CD14-positive monocyte (primary cell): Measurements from ENCODE around the gene HSPB8. TPM values are rescaled to one million over a fixed set of nuclear protein-coding genes. Genes with fewer than 3 reads are reported as not detected.

ENCODE experiments used
- DNase-seq, 3 donors: peaks; one replicate each; pipeline ENCODE4 v3.0.0-alpha.2; 2011 to 2022
- H2AFZ ChIP-seq: 2 replicates; pipeline ENCODE4 v1.6.0; 2012; ENCODE audit warnings: mild to moderate bottlenecking, low read depth, low read length, inconsistent platforms; ENCODE audit not compliant: insufficient read depth, poor library complexity, severe bottlenecking
- H3K27ac ChIP-seq, 2 donors: 1 replicate in 1 of 2; 2 replicates in 1 of 2; pipeline ENCODE4 v1.5.1; 2012 to 2013; ENCODE audit warnings: low read length in 2 of 2, control low read depth in 1 of 2, inconsistent platforms in 1 of 2, low read depth in 1 of 2, mild to moderate bottlenecking in 1 of 2
- H3K27me3 ChIP-seq, 2 donors: one replicate each; pipeline versions ENCODE4 v1.6.0 to v1.6.1; 2011 to 2013; ENCODE audit warnings: low read length in 2 of 2; ENCODE audit not compliant: control insufficient read depth in 2 of 2, insufficient read depth in 2 of 2
- H3K36me3 ChIP-seq, 2 donors: replicated peaks in 1 of 2; 1 replicate in 1 of 2; 2 replicates in 1 of 2; pipeline versions ENCODE4 v1.5.1 to v1.6.1; 2012 to 2013; ENCODE audit warnings: low read length in 2 of 2, control low read depth in 1 of 2, inconsistent platforms in 1 of 2, mild to moderate bottlenecking in 1 of 2; ENCODE audit not compliant: insufficient read depth in 2 of 2, control insufficient read depth in 1 of 2
- H3K4me1 ChIP-seq, 2 donors: 1 replicate in 1 of 2; 2 replicates in 1 of 2; pipeline versions ENCODE4 v1.5.1 to v1.6.1; 2012 to 2013; ENCODE audit warnings: low read length in 2 of 2, control low read depth in 1 of 2, inconsistent platforms in 1 of 2, mild to moderate bottlenecking in 1 of 2, moderate library complexity in 1 of 2; ENCODE audit not compliant: insufficient read depth in 2 of 2, control insufficient read depth in 1 of 2
- H3K4me2 ChIP-seq: replicated peaks from 2 replicates; pipeline ENCODE3; 2012; ENCODE audit warnings: low read length, moderate library complexity, mild to moderate bottlenecking; ENCODE audit not compliant: poor library complexity, severe bottlenecking; ENCODE audit errors: extremely low read depth
- H3K4me3 ChIP-seq, 3 experiments: fragments of 200-600 bp in 1 of 3; sonication (generic) in 1 of 3; replicated peaks in 1 of 3; 1 replicate in 2 of 3; 2 replicates in 1 of 3; pipeline ENCODE4 v1.5.1; 2011 to 2013; ENCODE audit warnings: low read length in 3 of 3, mild to moderate bottlenecking in 3 of 3, control low read depth in 2 of 3, low read depth in 2 of 3, inconsistent platforms in 1 of 3, moderate library complexity in 1 of 3
- H3K79me2 ChIP-seq: 2 replicates; pipeline ENCODE4 v1.6.0; 2012; ENCODE audit warnings: mild to moderate bottlenecking, control low read depth, inconsistent platforms, low read length, moderate library complexity; ENCODE audit not compliant: insufficient read depth
- H3K9ac ChIP-seq: 2 replicates; pipeline ENCODE4 v1.6.0; 2017; ENCODE audit warnings: low read length, mild to moderate bottlenecking; ENCODE audit not compliant: insufficient read depth, poor library complexity, severe bottlenecking
- H3K9me3 ChIP-seq, 2 donors: replicated peaks in 1 of 2; 1 replicate in 1 of 2; 2 replicates in 1 of 2; pipeline versions ENCODE4 v1.5.1 to v1.6.1; 2012 to 2013; ENCODE audit warnings: low read length in 2 of 2, control low read depth in 1 of 2; ENCODE audit not compliant: control insufficient read depth in 1 of 2, insufficient read depth in 1 of 2
- H4K20me1 ChIP-seq: 2 replicates; pipeline ENCODE4 v1.6.0; 2012; ENCODE audit warnings: mild to moderate bottlenecking, low read length, control low read depth, moderate library complexity; ENCODE audit not compliant: insufficient read depth
- H3K27ac Mint-ChIP-seq, 7 donors: one replicate each; pipeline ENCODE4 v1.8.0; 2020; ENCODE audit warnings: mild to moderate bottlenecking in 7 of 7, mixed read lengths in 7 of 7, moderate library complexity in 6 of 7, inconsistent platforms in 2 of 7
- H3K27me3 Mint-ChIP-seq, 3 donors: one replicate each; pipeline ENCODE4 v1.8.0; 2021 to 2022; ENCODE audit warnings: low read depth in 3 of 3, mild to moderate bottlenecking in 3 of 3, mixed read lengths in 3 of 3, moderate library complexity in 3 of 3, inconsistent platforms in 1 of 3
- H3K36me3 Mint-ChIP-seq, 2 donors: one replicate each; pipeline ENCODE4 v1.8.0; 2020; ENCODE audit warnings: mixed read lengths in 2 of 2, inconsistent platforms in 1 of 2, mild to moderate bottlenecking in 1 of 2
- H3K4me1 Mint-ChIP-seq: one replicate; pipeline ENCODE4 v1.8.0; 2020; ENCODE audit warnings: mild to moderate bottlenecking, mixed read lengths
- H3K4me3 Mint-ChIP-seq, 2 donors: one replicate each; pipeline ENCODE4 v1.8.0; 2020; ENCODE audit warnings: mild to moderate bottlenecking in 2 of 2, mixed read lengths in 2 of 2, moderate library complexity in 1 of 2
- H3K9me3 Mint-ChIP-seq, 7 donors: one replicate each; pipeline ENCODE4 v1.8.0; 2020 to 2022; ENCODE audit warnings: mixed read lengths in 7 of 7, mild to moderate bottlenecking in 6 of 7, moderate library complexity in 6 of 7, inconsistent platforms in 2 of 7
- CTCF ChIP-seq: fragments of 200-600 bp; IDR thresholded peaks from one replicate; pipeline ENCODE4 v1.8.0; 2022; ENCODE audit warnings: antibody characterized with exemption, mild to moderate bottlenecking
- WGBS: methylation state at CpG from one replicate; pipeline ENCODE4 v1.1.5; 2013; ENCODE audit warnings: missing lambda C conversion rate; ENCODE audit not compliant: insufficient coverage; 5-methylcytosine and 5-hydroxymethylcytosine counted together
- intact Hi-C, 2 donors: fragments of 100-400 bp; cut with micrococcal nuclease; formaldehyde crosslinking; loops; one replicate each; pipeline versions ENCODE4 v1.15.0 to v1.15.1; 2023
- polyA plus RNA-seq, 3 donors: library from polyadenylated mRNA; depleted of rRNA in 1 of 3; unstranded in 2 of 3; stranded (reverse) in 1 of 3; fragments of 300-500 nt in 2 of 3; fragments of >200 nt in 1 of 3; fragmentation: Illumina TruSeq in 2 of 3; gene quantifications; 1 replicate in 2 of 3; 2 replicates in 1 of 3; pipeline ENCODE4 v1.2.3, GENCODE V29; 2012 to 2021

Gene HSPB8
- polyA plus RNA-seq, 3 donors = not detected

GRCh38 chr12:119208626-119209061 is 29.9 kb downstream of the HSPB8 start:
- no peaks in the 10 kb centered on the region for H3K9me3 ChIP-seq
- Mint-ChIP-seq H3K4me3 (no peak overlapping the region), H3K4me1 (no peaks in the 10 kb centered on the region), H3K27ac (no peak overlapping the region), H3K36me3 (no peaks in the 10 kb centered on the region), H3K27me3 (no peaks in the 10 kb centered on the region), H3K9me3 (no peaks in the 10 kb centered on the region)
- H3K79me2 ChIP-seq = no peaks in the 10 kb centered on the region
- no peak overlapping the region for H2AFZ ChIP-seq
- intact Hi-C loops = no loop called here
- H3K4me3 ChIP-seq = no peak overlapping the region
- H3K9ac ChIP-seq = no peak overlapping the region
- H4K20me1 ChIP-seq = no peaks in the 10 kb centered on the region
- H3K27me3 ChIP-seq = no peaks in the 10 kb centered on the region
- no peak for TF ChIP-seq CTCF
- H3K36me3 ChIP-seq = no peaks in the 10 kb centered on the region
- H3K4me1 ChIP-seq = no peaks in the 10 kb centered on the region
- no peak overlapping the region for H3K27ac ChIP-seq
- no peak overlapping the region for H3K4me2 ChIP-seq
- DNase-seq = no peak
- 69% methylated on average over 6 of the region's 6 CpGs for WGBS

- no peak overlapping the region for H3K4me2 ChIP-seq
- no peaks in the 10 kb centered on the region for H3K79me2 ChIP-seq
- no peak for DNase-seq
- Mint-ChIP-seq H3K27me3 (peaks cover 0 to 3% (median 2%) of the 10 kb centered on the region in 3 donors), H3K4me3 (no peak overlapping the region), H3K36me3 (no peaks in the 10 kb centered on the region), H3K9me3 (no peaks in the 10 kb centered on the region), H3K4me1 (no peaks in the 10 kb centered on the region), H3K27ac (no peak overlapping the region)
- no peaks in the 10 kb centered on the region for H3K27me3 ChIP-seq
- H3K9me3 ChIP-seq = no peaks in the 10 kb centered on the region
- H3K9ac ChIP-seq = no peak overlapping the region
- H3K27ac ChIP-seq = no peak overlapping the region
- intact Hi-C loops = no loop called here
- H3K4me3 ChIP-seq = no peak overlapping the region
- H2AFZ ChIP-seq = no peak overlapping the region
- H3K36me3 ChIP-seq = no peaks in the 10 kb centered on the region
- no peak for TF ChIP-seq CTCF
- H4K20me1 ChIP-seq = no peaks in the 10 kb centered on the region
- H3K4me1 ChIP-seq = no peaks in the 10 kb centered on the region
- WGBS = 51% methylated on average over 4 of the region's 13 CpGs
Observed at GRCh38 chr12:119211884-119212283, 33.2 kb downstream of the HSPB8 start.
